Measurements from ENCODE around the gene PRKRIP1.
A peak's percentile ranks its signal among the peaks of the same experiment; 100 is the strongest.
"Not testable (repeated sequence)": the region's sequence is repeated elsewhere in the genome, so short reads cannot be mapped to it uniquely, and the experiment has no call there.

Gene PRKRIP1

GRCh38 chr7:102395873-102396709 lies at the start of gene PRKRIP1:
Gene PRKRIP1 (plus strand): TSS chr7:102396363. CDS start chr7:102396412, 49 bp downstream.
- DNase-seq: peak; percentile 94

- not testable (repeated sequence) for DNase-seq
These were observed 49.2 kb upstream of the PRKRIP1 start for GRCh38 chr7:102346983-102347382.

GRCh38 chr7:102356344-102356743 lies 39.8 kb upstream of the PRKRIP1 start, which contains the start of gene SPDYE6:
Gene SPDYE6 (minus strand): TSS chr7:102356444. CDS start chr7:102356023, 421 bp downstream.
- DNase-seq: not testable (repeated sequence)

- DNase-seq: peak; percentile 97
These were observed 32.4 kb upstream of the PRKRIP1 start for GRCh38 chr7:102363549-102364393.

GRCh38 chr7:102364394-102364886 lies 31.7 kb upstream of the PRKRIP1 start:
- not testable (repeated sequence) for DNase-seq

- DNase-seq: not testable (repeated sequence)
These were observed 30.8 kb upstream of the PRKRIP1 start for GRCh38 chr7:102365390-102365789.

- DNase-seq: not testable (repeated sequence)
These were observed 26.1 kb upstream of the PRKRIP1 start for GRCh38 chr7:102370038-102370437.

GRCh38 chr7:102372796-102373195 lies 23.4 kb upstream of the PRKRIP1 start:
- DNase-seq: not testable (repeated sequence)

- no peak for DNase-seq
These were observed 19.1 kb upstream of the PRKRIP1 start for GRCh38 chr7:102376964-102377466.

- not testable (repeated sequence) for DNase-seq
These were observed 15.3 kb upstream of the PRKRIP1 start for GRCh38 chr7:102380837-102381236.

- DNase-seq: not testable (repeated sequence)
These were observed 14.3 kb upstream of the PRKRIP1 start for GRCh38 chr7:102381696-102382425.

- no peak for DNase-seq
These were observed 9.1 kb upstream of the PRKRIP1 start for GRCh38 chr7:102387064-102387463.

GRCh38 chr7:102389810-102390209 lies 6.4 kb upstream of the PRKRIP1 start:
- no peak for DNase-seq

GRCh38 chr7:102390697-102391484 lies 5.3 kb upstream of the PRKRIP1 start:
- DNase-seq: peak; percentile 55

GRCh38 chr7:102392330-102392729 lies 3.8 kb upstream of the PRKRIP1 start:
- DNase-seq: no peak

- no peak for DNase-seq
These were observed 2.7 kb upstream of the PRKRIP1 start for GRCh38 chr7:102393467-102393866.

- DNase-seq: no peak
These were observed 631 bp upstream of the PRKRIP1 start for GRCh38 chr7:102395592-102395872.

- no peak for DNase-seq
These were observed 502 bp downstream of the PRKRIP1 start for GRCh38 chr7:102396710-102397019.

GRCh38 chr7:102398543-102398942 lies 2.4 kb downstream of the PRKRIP1 start:
- no peak for DNase-seq

- DNase-seq: no peak
These were observed 4.2 kb downstream of the PRKRIP1 start for GRCh38 chr7:102400360-102400759.

GRCh38 chr7:102403563-102403962 lies 7.4 kb downstream of the PRKRIP1 start:
- DNase-seq: no peak

Measured in DMS153 (cell line).